Small intestine (tissue), 7 donors: Measurements from ENCODE around the gene ZNF142. TPM values are rescaled to one million over a fixed set of nuclear protein-coding genes. Genes with fewer than 3 reads are reported as not detected.

Experiments
- DNase-seq, 2 donors: peaks; one replicate each; pipeline versions ENCODE4 v3.0.0 to v3.0.0-alpha.2; 2013
- FAIRE-seq: peaks from 2 replicates; lab custom pipeline; 2012; peaks lifted over from hg19 to GRCh38; lab: Jason Lieb, UNC
- H3K27ac ChIP-seq, 3 donors: one replicate each; pipeline ENCODE4 v1.5.1; 2013; ENCODE audit warnings: low read length in 2 of 3, mild to moderate bottlenecking in 2 of 3, control low read depth in 1 of 3, inconsistent platforms in 1 of 3, low read depth in 1 of 3, moderate library complexity in 1 of 3
- H3K27me3 ChIP-seq, 3 donors: one replicate each; pipeline ENCODE4 v1.6.1; 2013; ENCODE audit warnings: low read length in 3 of 3, inconsistent platforms in 1 of 3; ENCODE audit not compliant: control insufficient read depth in 3 of 3, insufficient read depth in 3 of 3
- H3K36me3 ChIP-seq, 3 donors: one replicate each; pipeline ENCODE4 v1.6.1; 2013; ENCODE audit warnings: low read length in 3 of 3, inconsistent platforms in 1 of 3, low read depth in 1 of 3, mild to moderate bottlenecking in 1 of 3, moderate library complexity in 1 of 3; ENCODE audit not compliant: control insufficient read depth in 3 of 3, insufficient read depth in 2 of 3
- H3K4me1 ChIP-seq, 3 donors: one replicate each; pipeline ENCODE4 v1.6.1; 2013; ENCODE audit warnings: low read length in 2 of 3, inconsistent platforms in 1 of 3, low read depth in 1 of 3, mild to moderate bottlenecking in 1 of 3, moderate library complexity in 1 of 3; ENCODE audit not compliant: control insufficient read depth in 3 of 3, insufficient read depth in 2 of 3
- H3K4me3 ChIP-seq, 3 donors: one replicate each; pipeline ENCODE4 v1.5.1; 2013; ENCODE audit warnings: low read length in 3 of 3, control low read depth in 1 of 3, inconsistent platforms in 1 of 3, low read depth in 1 of 3, mild to moderate bottlenecking in 1 of 3, moderate library complexity in 1 of 3
- H3K9me3 ChIP-seq, 2 donors: one replicate each; pipeline ENCODE4 v1.6.1; 2013; ENCODE audit warnings: low read depth in 1 of 2, low read length in 1 of 2; ENCODE audit not compliant: control insufficient read depth in 2 of 2, insufficient read depth in 1 of 2
- WGBS, 3 donors: extraction: QIAGEN DNeasy Blood & Tissue Kit; methylation state at CpG; one replicate each; pipeline ENCODE4 v1.1.7; 2013; 5-methylcytosine and 5-hydroxymethylcytosine counted together
- polyA plus RNA-seq, 4 donors: library from polyadenylated mRNA; stranded (reverse) in 3 of 4; unstranded in 1 of 4; fragments of 200-250 nt in 3 of 4; fragments of 120-200 nt in 1 of 4; gene quantifications; one replicate each; pipeline versions ENCODE4 v1.2.1 to v1.2.3, GENCODE V29; 2013
- donor health status: healthy with polysubstance abuse.
- donor health status: control.
- donor health status: control.
- donor health status: Bipolar disorder and iron deficiency.
- donor health status: healthy.

ZNF142 gene
- polyA plus RNA-seq, 4 donors, result 3.0 to 12.6 (median 5.1) TPM

DNA sequence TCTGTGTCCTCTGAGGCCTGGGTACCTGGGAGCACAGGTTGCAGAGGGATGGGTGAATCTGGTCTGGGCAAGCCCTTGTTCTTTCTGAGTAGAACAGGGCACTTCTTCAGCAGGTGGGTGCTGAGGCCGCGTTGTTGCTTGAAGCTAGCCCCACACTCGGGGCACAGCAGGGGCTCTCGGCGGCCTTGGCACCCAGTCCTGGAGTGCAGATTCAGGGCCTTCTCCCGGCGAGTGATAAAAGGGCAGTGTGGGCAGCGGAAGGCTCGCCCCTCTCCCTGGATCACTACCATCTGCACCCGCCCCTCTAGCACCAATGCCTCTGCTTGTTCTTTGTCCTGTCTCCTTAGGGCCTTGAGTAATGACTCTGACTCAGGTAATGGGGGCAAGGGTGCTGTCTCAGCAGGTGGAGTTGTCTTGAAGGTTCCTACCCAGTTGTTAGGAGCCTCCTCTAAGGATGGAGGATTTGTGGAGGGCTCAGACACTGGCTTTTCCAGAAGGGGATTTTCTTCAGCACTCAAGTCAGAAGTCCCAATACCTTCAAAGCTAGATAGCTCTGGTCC, 15.6 kb downstream of the ZNF142 start:
- no peak overlapping the region for H3K4me3 ChIP-seq
- H3K27ac ChIP-seq, result no peak overlapping the region
- FAIRE-seq (no peak), DNase-seq (no peak)
- no peaks in the 10 kb centered on the region for H3K9me3 ChIP-seq
- H3K4me1 ChIP-seq, result peaks cover 0 to 20% (median 0%) of the 10 kb centered on the region in 3 donors
- no peaks in the 10 kb centered on the region for H3K27me3 ChIP-seq
- H3K36me3 ChIP-seq, result peaks cover 11 to 72% (median 28%) of the 10 kb centered on the region in 3 donors
- 86 to 93% (median 93%) methylated on average over 10 of the region's 10 CpGs for WGBS, 3 donors

DNA sequence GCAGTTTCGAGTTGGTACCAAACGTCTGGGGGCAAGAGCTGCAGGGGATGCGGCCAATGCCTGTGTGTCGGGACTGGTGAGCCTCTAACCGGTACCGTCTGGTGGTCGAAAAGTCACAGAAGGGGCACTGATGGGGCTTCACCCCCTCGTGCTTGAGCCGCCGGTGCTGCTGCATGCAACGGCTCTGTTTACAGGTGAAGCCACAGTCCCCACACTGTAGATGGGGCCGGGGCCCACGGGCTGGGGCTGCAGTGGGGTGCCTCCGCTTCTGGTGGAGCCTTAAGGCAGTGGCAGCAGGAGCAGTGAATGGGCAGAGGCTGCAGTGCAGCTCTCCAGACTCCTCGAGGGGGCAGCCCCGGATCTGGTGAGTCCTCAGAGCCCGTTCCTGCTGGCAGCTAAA, 16.6 kb downstream of the ZNF142 start:
- no peak overlapping the region for H3K4me3 ChIP-seq
- H3K27me3 ChIP-seq, result no peaks in the 10 kb centered on the region
- no peaks in the 10 kb centered on the region for H3K9me3 ChIP-seq
- no peak for FAIRE-seq
- peaks cover 19 to 74% (median 32%) of the 10 kb centered on the region in 3 donors for H3K36me3 ChIP-seq
- H3K4me1 ChIP-seq, result peaks cover 0 to 20% (median 0%) of the 10 kb centered on the region in 3 donors
- no peak overlapping the region for H3K27ac ChIP-seq
- DNase-seq, result no peak
- 91 to 93% (median 93%) methylated on average over 17 of the region's 17 CpGs for WGBS, 3 donors

DNA sequence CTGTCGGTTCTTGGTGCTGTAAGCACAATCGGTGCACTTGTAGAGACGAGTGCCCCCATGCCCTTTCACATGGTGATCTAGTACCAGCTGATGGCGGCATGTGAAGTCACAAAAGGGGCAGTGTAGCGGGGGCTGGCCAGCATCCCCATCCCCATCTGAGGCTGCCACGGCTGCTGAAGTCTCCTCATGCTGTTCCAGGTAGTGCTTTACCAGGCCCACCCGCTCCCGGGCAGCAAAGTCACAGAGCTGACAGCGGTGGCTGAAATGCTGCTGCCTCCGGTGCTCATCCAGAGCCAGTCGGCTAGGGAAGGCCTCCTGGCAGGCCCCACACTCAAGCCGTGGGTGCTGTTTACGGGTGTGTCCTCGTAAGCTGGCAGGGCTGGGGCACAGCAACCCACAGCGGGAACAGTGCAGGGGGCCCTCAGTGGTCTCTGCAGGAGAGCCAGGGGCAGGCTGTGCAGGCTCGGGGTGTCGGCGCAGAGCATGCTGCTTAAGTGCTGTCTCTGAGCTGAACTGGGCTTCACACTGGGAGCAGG, 17.2 kb downstream of the ZNF142 start:
- 92 to 94% (median 93%) methylated on average over 16 to 18 of the region's 18 CpGs for WGBS, 3 donors
- H3K27me3 ChIP-seq, result no peaks in the 10 kb centered on the region
- no peak overlapping the region for H3K4me3 ChIP-seq

DNA sequence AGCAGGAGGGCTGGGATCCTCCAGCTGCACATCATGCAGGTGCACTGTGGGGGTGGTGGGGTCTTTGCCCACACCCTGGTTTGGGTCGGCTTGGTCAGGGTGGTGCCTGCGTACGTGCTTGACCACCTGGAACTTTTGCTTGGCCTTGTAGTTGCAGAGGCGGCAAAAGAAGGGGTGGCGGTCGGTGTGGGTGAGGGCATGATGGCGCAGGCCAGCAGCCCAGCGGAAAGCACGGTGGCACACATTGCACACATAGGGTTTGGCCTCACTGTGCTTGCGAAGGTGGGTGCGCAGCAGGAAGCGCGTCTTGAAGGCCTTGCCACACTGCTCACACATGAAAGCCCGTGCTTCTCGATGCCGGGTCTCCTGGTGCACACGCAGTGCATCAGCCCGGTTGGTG, 21.1 kb downstream of the ZNF142 start:
- 97 to 98% (median 97%) methylated on average over 18 of the region's 18 CpGs for WGBS, 3 donors
- Histone ChIP-seq H3K27me3 (no peaks in the 10 kb centered on the region), H3K27ac (no peak overlapping the region), H3K4me1 (no peaks in the 10 kb centered on the region), H3K36me3 (peaks cover 20 to 69% (median 24%) of the 10 kb centered on the region in 3 donors), H3K4me3 (no peak overlapping the region), H3K9me3 (no peaks in the 10 kb centered on the region)
- no peak for DNase-seq
- no peak for FAIRE-seq

More for the DNA sequence above, 17.2 kb downstream of the ZNF142 start:
- Histone ChIP-seq H3K36me3 (peaks cover 22 to 74% (median 32%) of the 10 kb centered on the region in 3 donors), H3K4me1 (peaks cover 0 to 20% (median 0%) of the 10 kb centered on the region in 3 donors), H3K9me3 (no peaks in the 10 kb centered on the region), H3K27ac (no peak overlapping the region)
- FAIRE-seq (no peak), DNase-seq (no peak)

DNA sequence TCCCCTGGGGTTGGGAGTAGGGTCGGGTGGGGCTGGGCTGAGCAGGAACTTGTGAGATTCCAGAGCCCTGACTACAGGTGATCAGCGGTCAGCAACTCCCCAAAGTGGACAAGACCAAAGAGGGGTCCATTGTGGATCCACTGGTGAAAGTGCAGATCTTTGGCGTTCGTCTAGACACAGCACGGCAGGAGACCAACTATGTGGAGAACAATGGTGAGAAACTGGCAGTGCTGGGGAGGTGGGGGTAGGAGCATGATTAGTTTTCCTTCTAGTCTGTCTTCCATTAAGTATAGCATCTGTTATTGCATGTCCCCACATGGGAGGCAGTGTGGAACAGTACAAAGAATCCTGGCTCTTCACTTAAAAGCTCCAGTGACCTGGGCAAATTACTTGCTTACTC, 23.7 kb downstream of the ZNF142 start:
- H3K9me3 ChIP-seq, result no peaks in the 10 kb centered on the region
- peaks cover 18 to 48% (median 24%) of the 10 kb centered on the region in 3 donors for H3K36me3 ChIP-seq
- WGBS, 3 donors, result 92 to 96% (median 95%) methylated on average over 5 of the region's 5 CpGs
- no peak for FAIRE-seq
- H3K27me3 ChIP-seq, result no peaks in the 10 kb centered on the region
- H3K4me1 ChIP-seq, result no peaks in the 10 kb centered on the region
- DNase-seq, result no peak
- no peak overlapping the region for H3K27ac ChIP-seq
- no peak overlapping the region for H3K4me3 ChIP-seq

DNA sequence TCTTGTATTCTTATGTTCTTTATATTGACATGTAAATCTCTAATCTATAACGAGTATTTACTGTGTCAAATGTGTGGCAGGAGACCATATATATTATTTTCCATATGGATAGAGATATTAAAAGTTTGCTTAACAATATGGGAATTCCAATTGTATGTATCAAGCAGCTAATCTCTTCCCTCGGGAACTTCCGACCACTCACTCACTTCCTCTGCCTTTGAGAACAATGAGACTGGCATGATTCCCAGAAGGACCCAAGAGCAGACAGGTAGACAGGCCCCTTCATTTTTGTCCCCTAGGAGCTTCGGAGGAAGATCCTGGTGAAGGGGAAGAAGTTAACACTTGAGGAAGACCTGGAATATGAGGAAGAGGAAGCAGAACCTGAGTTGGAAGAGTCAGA, 27.6 kb downstream of the ZNF142 start:
- no peak overlapping the region for H3K27ac ChIP-seq
- H3K9me3 ChIP-seq, result no peaks in the 10 kb centered on the region
- no peaks in the 10 kb centered on the region for H3K27me3 ChIP-seq
- no peaks in the 10 kb centered on the region for H3K4me1 ChIP-seq
- WGBS, 3 donors, result 47 to 65% (median 54%) methylated on average over 4 of the region's 4 CpGs
- FAIRE-seq, result no peak
- no peak for DNase-seq
- H3K4me3 ChIP-seq, result no peak overlapping the region
- peaks cover 4 to 25% (median 9%) of the 10 kb centered on the region in 3 donors for H3K36me3 ChIP-seq

DNA sequence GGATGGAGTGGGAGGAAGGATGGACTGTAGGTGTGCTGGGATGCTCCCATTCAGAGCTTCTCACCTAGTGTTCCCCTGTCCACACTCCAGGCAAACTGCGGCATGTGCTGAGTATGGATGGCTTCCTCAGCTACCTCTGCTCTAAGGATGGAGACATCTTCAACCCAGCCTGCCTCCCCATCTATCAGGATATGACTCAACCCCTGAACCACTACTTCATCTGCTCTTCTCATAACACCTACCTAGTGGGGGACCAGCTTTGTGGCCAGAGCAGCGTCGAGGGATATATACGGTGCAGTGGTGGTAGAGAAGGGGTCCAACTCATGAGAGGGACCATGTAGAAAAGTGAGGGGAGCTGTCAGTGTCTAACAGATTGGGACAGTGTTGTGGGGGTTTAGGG, 31.5 kb downstream of the ZNF142 start:
- H3K27me3 ChIP-seq, result no peaks in the 10 kb centered on the region
- H3K4me3 ChIP-seq, result no peak overlapping the region
- no peaks in the 10 kb centered on the region for H3K9me3 ChIP-seq
- FAIRE-seq, result no peak
- no peak overlapping the region for H3K27ac ChIP-seq
- 87 to 92% (median 90%) methylated on average over 4 of the region's 4 CpGs for WGBS, 3 donors
- H3K4me1 ChIP-seq, result no peaks in the 10 kb centered on the region
- H3K36me3 ChIP-seq, result no peaks in the 10 kb centered on the region
- DNase-seq, result no peak

DNA sequence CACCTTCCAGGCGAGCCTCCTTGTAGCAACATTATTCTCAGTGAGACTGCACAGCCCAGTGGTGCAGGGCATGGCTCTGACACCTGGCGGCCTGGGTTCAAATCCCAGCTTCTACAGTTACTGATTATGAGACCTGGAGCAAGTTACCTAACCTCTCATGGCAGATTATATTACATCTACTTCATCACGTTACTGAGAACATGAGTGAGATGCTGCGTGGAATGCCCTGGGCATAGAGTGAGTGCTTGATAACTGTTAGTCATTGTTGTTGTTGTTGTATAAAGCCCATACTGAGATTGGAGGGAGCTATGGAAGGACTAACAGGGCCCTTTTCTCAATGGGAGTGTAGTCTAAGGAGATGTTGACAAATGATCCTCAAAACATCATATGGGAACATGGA, 33.1 kb downstream of the ZNF142 start:
- WGBS, 3 donors, result 88 to 95% (median 90%) methylated on average over 4 of the region's 4 CpGs
- no peak for DNase-seq
- Histone ChIP-seq H3K4me3 (no peak overlapping the region), H3K27ac (no peak overlapping the region), H3K9me3 (no peaks in the 10 kb centered on the region), H3K4me1 (no peaks in the 10 kb centered on the region), H3K27me3 (no peaks in the 10 kb centered on the region), H3K36me3 (no peaks in the 10 kb centered on the region)
- no peak for FAIRE-seq

DNA sequence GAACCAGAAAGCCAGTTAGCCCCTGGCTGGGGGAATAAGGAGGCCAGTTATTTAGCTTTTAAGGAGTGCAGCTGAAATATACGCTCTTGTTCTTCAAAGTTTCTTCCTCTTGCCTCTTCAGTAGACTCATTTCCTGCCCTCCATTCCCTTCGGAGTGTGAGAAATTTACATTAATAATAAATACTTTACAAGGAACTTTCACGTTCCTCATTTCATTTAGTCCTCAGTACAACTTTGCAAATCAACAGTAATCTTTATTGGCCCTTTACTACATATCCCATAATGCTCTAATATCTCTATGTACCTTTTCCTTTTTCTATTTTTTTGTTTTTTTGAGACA, 36.1 kb downstream of the ZNF142 start:
- no peak for FAIRE-seq
- no peak for DNase-seq
- Histone ChIP-seq H3K4me1 (no peaks in the 10 kb centered on the region), H3K27ac (no peak overlapping the region), H3K9me3 (no peaks in the 10 kb centered on the region), H3K4me3 (no peak overlapping the region), H3K36me3 (no peaks in the 10 kb centered on the region), H3K27me3 (no peaks in the 10 kb centered on the region)
- WGBS, 3 donors, result 40 to 70% (median 61%) methylated on average over 3 of the region's 3 CpGs
